BJ (cell line): ENCODE measurements around the gene KCNQ1OT1. TPM values are rescaled to one million over a fixed set of nuclear protein-coding genes. Genes with fewer than 3 reads are reported as not detected.

ENCODE experiments used
- CTCF ChIA-PET: fragments of 350-600 bp; formaldehyde crosslinking; extraction: SDS; loops from one replicate; lab custom pipeline; 2021; ENCODE audit warnings: antibody characterized with exemption, inconsistent platforms; lab: Yijun Ruan, JAX
- POLR2A ChIA-PET: fragments of 300-600 bp; sonication (Branson Sonifier 250); formaldehyde crosslinking; extraction: SDS; loops from one replicate; lab custom pipeline; 2021; ENCODE audit warnings: antibody characterized with exemption; lab: Charles Lee
- DNase-seq: peaks from one replicate; pipeline ENCODE4 v3.0.0-alpha.2; 2011; ENCODE audit warnings: low read depth
- H3K27me3 ChIP-seq: 2 replicates; pipeline ENCODE4 v1.6.0; 2011; ENCODE audit warnings: low read length; ENCODE audit not compliant: control insufficient read depth, insufficient read depth
- H3K36me3 ChIP-seq: 2 replicates; pipeline ENCODE4 v1.5.1; 2011; ENCODE audit warnings: low read length; ENCODE audit not compliant: control insufficient read depth, insufficient read depth
- H3K4me3 ChIP-seq: 2 replicates; pipeline ENCODE4 v1.5.1; 2011; ENCODE audit warnings: low read depth, mild to moderate bottlenecking, control low read depth, low read length
- polyA plus RNA-seq: library from polyadenylated mRNA; depleted of rRNA; stranded (reverse); fragments of >200 nt; gene quantifications from 2 replicates; pipeline ENCODE4 v1.2.3, GENCODE V29; 2011
- TF ChIP-seq, protein P1 (sequence below): IDR thresholded peaks from 2 replicates; pipeline ENCODE4 v1.5.1; 2011; ENCODE audit warnings: low read depth, mild to moderate bottlenecking, control low read depth, inconsistent platforms, low read length, moderate library complexity; ENCODE audit not compliant: insufficient read depth

KCNQ1OT1 gene
- polyA plus RNA-seq, 1 experiment: 0.16 TPM

- peak; percentile 0 for DNase-seq
- H3K36me3 ChIP-seq: no peaks in the 10 kb centered on the region
- no peaks in the 10 kb centered on the region for H3K27me3 ChIP-seq
- POLR2A ChIA-PET: no interaction called here
- TF ChIP-seq, protein P1, sequence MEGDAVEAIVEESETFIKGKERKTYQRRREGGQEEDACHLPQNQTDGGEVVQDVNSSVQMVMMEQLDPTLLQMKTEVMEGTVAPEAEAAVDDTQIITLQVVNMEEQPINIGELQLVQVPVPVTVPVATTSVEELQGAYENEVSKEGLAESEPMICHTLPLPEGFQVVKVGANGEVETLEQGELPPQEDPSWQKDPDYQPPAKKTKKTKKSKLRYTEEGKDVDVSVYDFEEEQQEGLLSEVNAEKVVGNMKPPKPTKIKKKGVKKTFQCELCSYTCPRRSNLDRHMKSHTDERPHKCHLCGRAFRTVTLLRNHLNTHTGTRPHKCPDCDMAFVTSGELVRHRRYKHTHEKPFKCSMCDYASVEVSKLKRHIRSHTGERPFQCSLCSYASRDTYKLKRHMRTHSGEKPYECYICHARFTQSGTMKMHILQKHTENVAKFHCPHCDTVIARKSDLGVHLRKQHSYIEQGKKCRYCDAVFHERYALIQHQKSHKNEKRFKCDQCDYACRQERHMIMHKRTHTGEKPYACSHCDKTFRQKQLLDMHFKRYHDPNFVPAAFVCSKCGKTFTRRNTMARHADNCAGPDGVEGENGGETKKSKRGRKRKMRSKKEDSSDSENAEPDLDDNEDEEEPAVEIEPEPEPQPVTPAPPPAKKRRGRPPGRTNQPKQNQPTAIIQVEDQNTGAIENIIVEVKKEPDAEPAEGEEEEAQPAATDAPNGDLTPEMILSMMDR: no peak
- H3K4me3 ChIP-seq: no peak overlapping the region
- CTCF ChIA-PET: no interaction called here
Measured at GRCh38 chr11:2655834-2656622, 43.8 kb downstream of the KCNQ1OT1 start.

GRCh38 chr11:2655016-2655719 lies 44.6 kb downstream of the KCNQ1OT1 start:
- ChIA-PET CTCF (no interaction called here), POLR2A (no interaction called here)
- TF ChIP-seq, protein P1: no peak
- H3K27me3 ChIP-seq: no peaks in the 10 kb centered on the region
- H3K4me3 ChIP-seq: no peak overlapping the region
- DNase-seq: no peak
- no peaks in the 10 kb centered on the region for H3K36me3 ChIP-seq

DNA sequence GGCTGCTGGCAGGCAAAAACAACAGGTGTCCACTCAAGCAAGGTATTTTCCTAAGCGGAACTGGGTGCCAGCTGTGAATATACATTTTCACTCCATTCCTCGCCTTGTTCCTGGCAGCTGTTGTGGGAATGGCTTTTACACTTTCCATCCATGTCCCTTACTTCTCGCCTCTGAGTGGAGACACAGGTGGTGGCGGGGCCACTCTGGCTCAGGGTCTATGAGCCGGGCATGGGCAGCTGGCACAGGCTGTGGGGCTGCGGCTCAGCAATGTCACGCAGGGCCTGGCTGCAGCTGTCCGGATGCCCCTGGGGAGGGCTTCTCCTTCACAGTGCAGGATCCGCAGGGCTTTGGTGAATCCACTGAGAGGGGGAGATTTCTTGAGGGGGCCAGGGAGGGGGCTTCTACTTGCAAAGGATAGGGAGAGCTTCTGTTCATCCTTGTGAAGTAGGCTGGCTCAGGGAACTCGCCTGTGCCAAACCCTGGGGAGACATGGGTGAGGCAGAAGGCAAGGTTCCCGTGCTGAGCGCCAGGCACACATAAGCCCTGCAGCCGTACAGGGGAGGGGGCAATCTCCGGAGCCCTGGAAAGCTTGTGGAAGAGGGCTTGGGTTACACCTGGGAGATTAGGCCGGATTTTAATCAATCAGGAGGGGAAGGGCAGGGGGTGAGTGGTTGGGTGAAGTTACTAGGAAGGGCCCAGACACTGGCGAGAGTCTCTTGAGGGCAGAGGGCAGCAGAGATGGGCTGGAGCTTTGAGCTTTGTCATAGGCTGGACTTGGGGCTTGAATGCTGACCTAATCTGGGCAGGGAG lies 45.7 kb downstream of the KCNQ1OT1 start:
- no peaks in the 10 kb centered on the region for H3K27me3 ChIP-seq
- no peaks in the 10 kb centered on the region for H3K36me3 ChIP-seq
- ChIA-PET POLR2A (no interaction called here), CTCF (no interaction called here)
- no peak overlapping the region for H3K4me3 ChIP-seq
- DNase-seq: no peak
- TF ChIP-seq, protein P1: no peak

GRCh38 chr11:2653198-2653551 lies 46.6 kb downstream of the KCNQ1OT1 start:
- POLR2A ChIA-PET: no interaction called here
- TF ChIP-seq, protein P1: no peak

More at GRCh38 chr11:2653198-2653551, 46.6 kb downstream of the KCNQ1OT1 start:
- Histone ChIP-seq H3K27me3 (no peaks in the 10 kb centered on the region), H3K4me3 (no peak overlapping the region), H3K36me3 (no peaks in the 10 kb centered on the region)
- DNase-seq: no peak
- CTCF ChIA-PET: no interaction called here
